Right lobe of liver (tissue), 4 donors: ENCODE measurements around the gene TSBP1.

Experiments
- CTCF ChIP-seq, 4 donors: fragments of 200-600 bp in 3 of 4; fragments of 450-650 bp in 1 of 4; IDR thresholded peaks; one replicate each; pipeline versions ENCODE4 v1.5.1 to v1.8.0; 2016 to 2022; ENCODE audit warnings: antibody characterized with exemption in 4 of 4, mild to moderate bottlenecking in 2 of 4
- POLR2A ChIP-seq: fragments of 450-650 bp; IDR thresholded peaks from one replicate; pipeline ENCODE4 v1.6.1; 2017; ENCODE audit warnings: antibody characterized with exemption, mild to moderate bottlenecking
- donor health status: DM: no; HTN: no; CAD: no.
- donor health status: DM: no; HTN: no; CAD: no.
- donor health status: DM: no; HTN: yes; CAD: no.

GRCh38 chr6:32252331-32253009 is 119.2 kb downstream of the TSBP1 start:
- TF ChIP-seq CTCF (IDR thresholded peaks at IDR 0.05) (no peak), POLR2A (no peak)
